Measurements from ENCODE around the gene CCR9.

Gene CCR9

DNA sequence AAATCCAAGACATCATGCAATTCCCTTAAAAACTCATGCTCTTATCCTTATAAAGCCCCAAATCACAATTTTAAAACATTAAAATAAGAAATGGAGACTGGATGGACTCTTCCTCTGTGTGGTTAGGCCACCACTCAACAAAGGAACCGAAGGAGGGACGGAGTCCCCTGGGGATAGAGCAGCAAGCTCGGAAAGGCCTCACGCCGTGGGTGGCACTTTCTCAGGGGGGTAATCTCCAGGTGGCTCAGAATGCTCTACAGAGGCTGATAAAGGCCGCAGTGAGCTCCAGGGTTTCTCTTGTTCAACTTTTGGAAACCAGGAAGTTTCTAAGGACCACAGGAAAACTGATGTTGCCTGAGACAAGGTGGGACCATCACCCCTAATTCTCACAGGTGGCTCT is 23.2 kb downstream of the CCR9 start:
- H3F3A ChIP-seq (ENCODE audit: insufficient read depth), result no peaks in the 10 kb centered on the region
- H3K36me3 ChIP-seq (ENCODE audit: low read length), result no peaks in the 10 kb centered on the region
- no peak overlapping the region for H3K4me2 ChIP-seq (ENCODE audit: low read depth, low read length, poor library complexity, severe bottlenecking)
- H3K4me3 ChIP-seq (ENCODE audit: insufficient read depth, low read length, poor library complexity, severe bottlenecking), result no peak overlapping the region
- no peak overlapping the region for H3K9ac ChIP-seq (ENCODE audit: low read length)
- H3K9me3 ChIP-seq (ENCODE audit: insufficient read depth, low read length), result no peaks in the 10 kb centered on the region
- no peak overlapping the region for H2AFZ ChIP-seq (ENCODE audit: low read depth, low read length, severe bottlenecking)
- H3K27ac ChIP-seq (ENCODE audit: low read depth, low read length), result no peak overlapping the region
- H3K27me3 ChIP-seq (ENCODE audit: low read length), result no peaks in the 10 kb centered on the region
- TF ChIP-seq EZH2phosphoT487 (conservative IDR thresholded peaks at IDR 0.05; ENCODE audit: low read length), result no peak
- TF ChIP-seq, protein P1, sequence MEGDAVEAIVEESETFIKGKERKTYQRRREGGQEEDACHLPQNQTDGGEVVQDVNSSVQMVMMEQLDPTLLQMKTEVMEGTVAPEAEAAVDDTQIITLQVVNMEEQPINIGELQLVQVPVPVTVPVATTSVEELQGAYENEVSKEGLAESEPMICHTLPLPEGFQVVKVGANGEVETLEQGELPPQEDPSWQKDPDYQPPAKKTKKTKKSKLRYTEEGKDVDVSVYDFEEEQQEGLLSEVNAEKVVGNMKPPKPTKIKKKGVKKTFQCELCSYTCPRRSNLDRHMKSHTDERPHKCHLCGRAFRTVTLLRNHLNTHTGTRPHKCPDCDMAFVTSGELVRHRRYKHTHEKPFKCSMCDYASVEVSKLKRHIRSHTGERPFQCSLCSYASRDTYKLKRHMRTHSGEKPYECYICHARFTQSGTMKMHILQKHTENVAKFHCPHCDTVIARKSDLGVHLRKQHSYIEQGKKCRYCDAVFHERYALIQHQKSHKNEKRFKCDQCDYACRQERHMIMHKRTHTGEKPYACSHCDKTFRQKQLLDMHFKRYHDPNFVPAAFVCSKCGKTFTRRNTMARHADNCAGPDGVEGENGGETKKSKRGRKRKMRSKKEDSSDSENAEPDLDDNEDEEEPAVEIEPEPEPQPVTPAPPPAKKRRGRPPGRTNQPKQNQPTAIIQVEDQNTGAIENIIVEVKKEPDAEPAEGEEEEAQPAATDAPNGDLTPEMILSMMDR (IDR thresholded peaks at IDR 0.05; ENCODE audit: insufficient read depth, low read length, poor library complexity, severe bottlenecking), result no peak
- no peaks in the 10 kb centered on the region for H3K79me2 ChIP-seq (ENCODE audit: insufficient read depth, low read length)
- no peaks in the 10 kb centered on the region for H3K9me2 ChIP-seq (replicated peaks; ENCODE audit: insufficient read depth, low read length)
- H4K20me1 ChIP-seq (ENCODE audit: low read depth, low read length), result no peaks in the 10 kb centered on the region

DNA sequence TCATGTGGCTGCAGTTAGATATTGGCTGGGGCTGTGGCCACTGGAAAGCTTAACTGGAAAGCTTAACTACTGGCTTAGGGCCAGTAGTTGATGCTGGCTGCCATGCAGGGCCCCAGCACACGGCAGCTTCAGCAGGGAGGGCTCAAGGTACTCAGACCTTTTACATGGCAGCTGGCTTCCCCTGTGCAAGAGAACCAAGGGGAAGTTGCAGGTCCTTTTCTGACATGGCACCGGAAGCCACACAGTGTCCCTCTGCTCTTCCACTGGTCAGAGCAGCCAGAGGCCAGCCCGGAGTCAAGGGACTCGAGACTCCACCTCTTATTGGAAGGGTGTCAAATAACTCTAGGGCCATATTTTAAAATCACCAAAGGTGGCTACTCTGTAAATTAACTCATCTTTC is 24.5 kb downstream of the CCR9 start:
- no peaks in the 10 kb centered on the region for H3F3A ChIP-seq (ENCODE audit: insufficient read depth)
- H3K9ac ChIP-seq (ENCODE audit: low read length), result no peak overlapping the region

DNA sequence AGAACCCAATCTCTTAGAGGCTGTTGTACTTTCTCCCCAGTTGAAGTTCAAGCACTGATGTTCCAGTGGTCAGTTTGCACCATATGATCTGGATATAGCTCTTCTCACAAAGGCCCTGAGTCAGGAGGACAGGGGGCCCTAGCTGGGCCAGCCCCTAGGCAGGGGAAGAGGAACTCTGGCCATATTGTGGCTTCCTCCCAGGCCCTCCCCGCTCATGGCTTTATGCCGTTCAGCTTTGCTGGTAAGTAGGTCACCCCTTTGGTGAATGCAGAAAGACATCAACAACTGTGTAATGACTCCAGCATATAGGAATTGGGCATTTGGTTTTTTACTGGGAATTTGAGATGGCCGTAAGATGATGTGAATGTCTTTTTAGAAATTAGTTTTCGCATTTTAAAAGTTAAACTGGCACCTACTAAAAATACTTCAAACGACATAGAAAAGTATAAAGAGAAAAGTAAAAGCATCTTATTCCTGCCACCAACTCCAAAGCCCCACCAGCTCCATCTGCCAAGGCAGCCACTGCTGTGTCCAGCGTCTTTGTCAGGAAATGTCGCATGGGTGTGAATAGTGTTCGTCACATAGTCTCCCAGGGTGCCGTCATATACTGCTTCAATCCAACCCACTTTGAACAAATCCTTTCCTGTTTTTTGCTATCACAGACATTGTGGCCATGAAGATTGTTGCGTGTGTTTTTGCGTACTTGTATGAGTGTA is 25.3 kb downstream of the CCR9 start:
- Histone ChIP-seq H3K4me3 (ENCODE audit: insufficient read depth, low read length, poor library complexity, severe bottlenecking) (no peak overlapping the region), H3K9me2 (replicated peaks; ENCODE audit: insufficient read depth, low read length) (no peaks in the 10 kb centered on the region), H3F3A (ENCODE audit: insufficient read depth) (no peaks in the 10 kb centered on the region), H3K36me3 (ENCODE audit: low read length) (no peaks in the 10 kb centered on the region), H3K79me2 (ENCODE audit: insufficient read depth, low read length) (no peaks in the 10 kb centered on the region), H2AFZ (ENCODE audit: low read depth, low read length, severe bottlenecking) (no peak overlapping the region), H3K9ac (ENCODE audit: low read length) (no peak overlapping the region), H4K20me1 (ENCODE audit: low read depth, low read length) (no peaks in the 10 kb centered on the region), H3K9me3 (ENCODE audit: insufficient read depth, low read length) (no peaks in the 10 kb centered on the region), H3K27ac (ENCODE audit: low read depth, low read length) (no peak overlapping the region), H3K4me2 (ENCODE audit: low read depth, low read length, poor library complexity, severe bottlenecking) (no peak overlapping the region), H3K27me3 (ENCODE audit: low read length) (no peaks in the 10 kb centered on the region)
- TF ChIP-seq, protein P1 (IDR thresholded peaks at IDR 0.05; ENCODE audit: insufficient read depth, low read length, poor library complexity, severe bottlenecking), result no peak
- no peak for TF ChIP-seq EZH2phosphoT487 (conservative IDR thresholded peaks at IDR 0.05; ENCODE audit: low read length)

More for the DNA sequence above, 24.5 kb downstream of the CCR9 start:
- Histone ChIP-seq H3K4me2 (ENCODE audit: low read depth, low read length, poor library complexity, severe bottlenecking) (no peak overlapping the region), H3K36me3 (ENCODE audit: low read length) (no peaks in the 10 kb centered on the region), H3K9me2 (replicated peaks; ENCODE audit: insufficient read depth, low read length) (no peaks in the 10 kb centered on the region), H2AFZ (ENCODE audit: low read depth, low read length, severe bottlenecking) (no peak overlapping the region), H4K20me1 (ENCODE audit: low read depth, low read length) (no peaks in the 10 kb centered on the region), H3K27me3 (ENCODE audit: low read length) (no peaks in the 10 kb centered on the region), H3K27ac (ENCODE audit: low read depth, low read length) (no peak overlapping the region), H3K4me3 (ENCODE audit: insufficient read depth, low read length, poor library complexity, severe bottlenecking) (no peak overlapping the region), H3K9me3 (ENCODE audit: insufficient read depth, low read length) (no peaks in the 10 kb centered on the region), H3K79me2 (ENCODE audit: insufficient read depth, low read length) (no peaks in the 10 kb centered on the region)
- TF ChIP-seq, protein P1 (IDR thresholded peaks at IDR 0.05; ENCODE audit: insufficient read depth, low read length, poor library complexity, severe bottlenecking), result no peak
- TF ChIP-seq EZH2phosphoT487 (conservative IDR thresholded peaks at IDR 0.05; ENCODE audit: low read length), result no peak
